BE2C (cell line): ENCODE data around the gene ABCA8.

Experiments
- DNase-seq: peaks from one replicate; pipeline ENCODE4 v3.0.0-alpha.2; 2020
- H3K27me3 ChIP-seq: fragments of 250-450 bp; sonication (Bioruptor Pico); 2 replicates; pipeline ENCODE4 v1.5.1; 2020; ENCODE audit warnings: mild to moderate bottlenecking
- H3K36me3 ChIP-seq: fragments of 250-450 bp; sonication (Bioruptor Pico); 2 replicates; pipeline ENCODE4 v1.5.1; 2020; ENCODE audit warnings: mild to moderate bottlenecking
- H3K4me1 ChIP-seq: fragments of 250-450 bp; sonication (Bioruptor Pico); 2 replicates; pipeline ENCODE4 v1.5.1; 2020
- H3K4me3 ChIP-seq: 2 replicates; pipeline ENCODE4 v1.5.1; 2011; ENCODE audit warnings: low read depth, low read length
- H3K9me3 ChIP-seq: fragments of 250-450 bp; sonication (Bioruptor Pico); 2 replicates; pipeline ENCODE4 v1.5.1; 2020
- CTCF ChIP-seq: IDR thresholded peaks from 2 replicates; pipeline ENCODE4 v1.5.1; 2012; ENCODE audit warnings: mild to moderate bottlenecking, low read depth, low read length

The ABCA8 gene

GRCh38 chr17:68943123-68943811 is 11.9 kb downstream of the ABCA8 start:
- DNase-seq: no peak
- H3K9me3 ChIP-seq: no peaks in the 10 kb centered on the region; the same call in 1 of the 2 replicates

GRCh38 chr17:68942389-68942788 is 12.8 kb downstream of the ABCA8 start:
- H3K9me3 ChIP-seq: no peaks in the 10 kb centered on the region; the same call in 1 of the 2 replicates
- no peaks in the 10 kb centered on the region for H3K4me1 ChIP-seq
- H3K27me3 ChIP-seq: peaks cover 5% of the 10 kb centered on the region; the same call in 1 of the 2 replicates
- no peak overlapping the region for H3K4me3 ChIP-seq
- no peak for TF ChIP-seq CTCF
- DNase-seq: no peak
- H3K36me3 ChIP-seq: no peaks in the 10 kb centered on the region

More at GRCh38 chr17:68943123-68943811, 11.9 kb downstream of the ABCA8 start:
- H3K27me3 ChIP-seq: peaks cover 5% of the 10 kb centered on the region; the same call in 1 of the 2 replicates
- H3K4me1 ChIP-seq: no peaks in the 10 kb centered on the region
- no peak for TF ChIP-seq CTCF
- H3K4me3 ChIP-seq: no peak overlapping the region
- H3K36me3 ChIP-seq: no peaks in the 10 kb centered on the region

- Histone ChIP-seq H3K4me3 (no peak overlapping the region), H3K36me3 (no peaks in the 10 kb centered on the region), H3K27me3 (peaks cover 5% of the 10 kb centered on the region; the same call in 1 of the 2 replicates), H3K4me1 (no peaks in the 10 kb centered on the region), H3K9me3 (no peaks in the 10 kb centered on the region; the same call in 1 of the 2 replicates)
- DNase-seq: no peak
- TF ChIP-seq CTCF: no peak
These were observed 13.4 kb downstream of the ABCA8 start for GRCh38 chr17:68941761-68942160.

- no peak for TF ChIP-seq CTCF
- Histone ChIP-seq H3K27me3 (peaks cover 5% of the 10 kb centered on the region; the same call in 1 of the 2 replicates), H3K9me3 (no peaks in the 10 kb centered on the region; the same call in 1 of the 2 replicates), H3K4me3 (no peak overlapping the region), H3K4me1 (no peaks in the 10 kb centered on the region), H3K36me3 (no peaks in the 10 kb centered on the region)
- no peak for DNase-seq
These were observed 16.0 kb downstream of the ABCA8 start for GRCh38 chr17:68939195-68939594.

GRCh38 chr17:68937890-68938514 is 17.2 kb downstream of the ABCA8 start:
- no peak for DNase-seq
- no peak for TF ChIP-seq CTCF
- no peaks in the 10 kb centered on the region for H3K4me1 ChIP-seq
- H3K9me3 ChIP-seq: no peaks in the 10 kb centered on the region
- H3K36me3 ChIP-seq: no peaks in the 10 kb centered on the region
- H3K27me3 ChIP-seq: peaks cover 5% of the 10 kb centered on the region; the same call in 1 of the 2 replicates
- H3K4me3 ChIP-seq: no peak overlapping the region

- H3K27me3 ChIP-seq: no peaks in the 10 kb centered on the region; the same call in 1 of the 2 replicates
- no peak for TF ChIP-seq CTCF
- no peaks in the 10 kb centered on the region for H3K36me3 ChIP-seq
- H3K4me3 ChIP-seq: no peak overlapping the region
- no peak for DNase-seq
- no peaks in the 10 kb centered on the region for H3K9me3 ChIP-seq
- no peaks in the 10 kb centered on the region for H3K4me1 ChIP-seq
These were observed 27.7 kb downstream of the ABCA8 start for GRCh38 chr17:68927516-68927915.
